HUES64 (cell line): Measurements from ENCODE around the gene CMIP.

Experiments
- H3K27ac ChIP-seq: 2 replicates; pipeline ENCODE4 v1.7.0; 2013; ENCODE audit warnings: low read depth, low read length, inconsistent platforms
- H3K27me3 ChIP-seq: 2 replicates; pipeline ENCODE4 v1.6.1; 2013; ENCODE audit warnings: mild to moderate bottlenecking, low read length; ENCODE audit not compliant: insufficient read depth
- H3K36me3 ChIP-seq: 2 replicates; pipeline ENCODE4 v1.6.1; 2013; ENCODE audit warnings: mild to moderate bottlenecking, low read length; ENCODE audit not compliant: insufficient read depth
- H3K4me1 ChIP-seq: 2 replicates; pipeline ENCODE4 v1.6.1; 2013; ENCODE audit warnings: mild to moderate bottlenecking, low read length, moderate library complexity; ENCODE audit not compliant: insufficient read depth
- H3K4me3 ChIP-seq: 2 replicates; pipeline ENCODE4 v1.5.1; 2013; ENCODE audit warnings: mild to moderate bottlenecking, low read length, moderate library complexity
- H3K9ac ChIP-seq: 2 replicates; pipeline ENCODE4 v1.6.1; 2013; ENCODE audit warnings: mild to moderate bottlenecking, low read depth, low read length
- H3K9me3 ChIP-seq: 2 replicates; pipeline ENCODE4 v1.6.1; 2013; ENCODE audit warnings: low read depth, low read length; ENCODE audit not compliant: insufficient read depth
- WGBS: fragments of 150-250, 120-280 bp; methylation state at CpG from one replicate; pipeline ENCODE4 v1.1.7; 2013; ENCODE audit warnings: missing lambda C conversion rate; 5-methylcytosine and 5-hydroxymethylcytosine counted together

CMIP gene

DNA sequence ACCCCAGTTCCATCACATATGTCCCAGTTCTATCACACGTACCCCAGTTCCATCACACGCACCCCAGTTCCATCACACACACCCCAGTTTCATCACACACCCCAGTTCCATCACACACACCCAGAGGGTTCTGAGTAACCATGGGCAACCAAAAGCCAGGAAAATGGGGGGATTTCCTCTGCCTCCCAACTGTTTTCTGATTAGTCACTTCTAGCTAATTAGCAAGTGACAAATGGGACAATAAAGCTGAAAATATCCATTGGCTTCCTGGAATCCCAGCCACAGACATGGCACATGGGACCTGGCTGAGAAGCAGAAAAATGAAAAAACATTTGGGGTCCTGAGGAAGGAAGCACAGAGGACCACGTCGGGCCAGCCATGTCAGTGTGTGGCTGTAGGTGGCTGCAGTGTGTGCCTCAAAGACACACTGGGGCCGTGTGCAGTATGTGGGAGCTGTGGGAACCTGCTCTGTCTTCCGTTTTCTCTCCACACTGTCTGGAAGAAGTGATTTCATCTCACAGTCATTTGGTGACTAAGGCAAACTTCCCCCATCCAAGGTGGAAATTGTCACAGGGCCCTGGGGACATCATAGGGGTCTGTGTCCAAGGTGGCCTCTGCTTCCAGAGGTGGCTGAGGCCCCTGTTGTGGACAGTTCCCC lies 106.7 kb downstream of the CMIP start:
- WGBS, result 84% methylated on average over 6 of the region's 6 CpGs
- no peaks in the 10 kb centered on the region for H3K9me3 ChIP-seq
- H3K4me1 ChIP-seq, result peaks cover 4% of the 10 kb centered on the region; the same call in 1 of the 2 replicates
- H3K4me3 ChIP-seq, result no peak overlapping the region
- no peaks in the 10 kb centered on the region for H3K27me3 ChIP-seq
- H3K36me3 ChIP-seq, result no peaks in the 10 kb centered on the region
- H3K27ac ChIP-seq, result no peak overlapping the region
- H3K9ac ChIP-seq, result no peak overlapping the region

DNA sequence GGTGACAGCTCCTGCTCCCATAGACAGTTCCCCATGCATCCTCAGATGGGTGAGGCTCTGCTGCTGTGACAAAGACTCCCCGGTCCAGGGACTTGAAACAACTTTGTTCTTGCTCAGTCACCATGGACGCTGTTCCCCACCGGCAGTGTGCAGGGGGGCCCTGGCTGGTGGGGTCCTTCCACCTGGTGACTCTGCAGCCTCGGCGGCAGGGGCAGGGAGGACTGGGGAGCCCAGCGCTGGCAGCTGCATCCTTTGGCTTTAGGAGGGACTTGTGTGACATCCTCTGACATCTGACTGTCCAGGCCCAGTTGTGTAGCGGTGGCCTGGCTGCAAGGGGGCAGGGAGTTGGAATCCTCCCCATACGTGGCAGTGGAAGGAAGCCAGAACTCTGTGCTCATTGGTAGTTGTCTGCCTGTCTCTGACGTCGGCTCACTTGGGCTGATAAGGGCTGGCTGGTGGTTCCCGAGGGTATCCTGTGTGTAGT lies 107.3 kb downstream of the CMIP start:
- Histone ChIP-seq H3K9me3 (no peaks in the 10 kb centered on the region), H3K27me3 (no peaks in the 10 kb centered on the region), H3K4me3 (no peak overlapping the region), H3K27ac (no peak overlapping the region), H3K9ac (no peak overlapping the region), H3K4me1 (peaks cover 4% of the 10 kb centered on the region; the same call in 1 of the 2 replicates), H3K36me3 (no peaks in the 10 kb centered on the region)
- 92% methylated on average over 11 of the region's 11 CpGs for WGBS

DNA sequence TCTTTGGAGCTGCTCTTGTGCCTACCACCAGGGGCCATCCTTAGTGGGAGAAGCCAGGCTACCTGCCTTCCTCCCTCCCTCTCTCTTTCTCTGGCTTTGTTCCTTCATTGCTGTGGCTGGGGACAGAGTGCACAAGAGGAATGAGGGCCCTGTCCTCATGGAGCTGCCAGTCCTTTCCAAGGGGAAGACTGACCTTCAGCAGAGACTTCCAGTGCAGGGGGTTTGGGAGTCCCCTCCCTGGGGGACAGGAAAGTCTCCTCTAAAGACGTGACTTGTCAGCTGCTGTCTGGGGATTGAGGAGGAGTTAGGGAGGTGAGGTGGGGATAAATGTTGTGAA lies 108.1 kb downstream of the CMIP start:
- 81% methylated on average over 1 of the region's 1 CpG for WGBS

DNA sequence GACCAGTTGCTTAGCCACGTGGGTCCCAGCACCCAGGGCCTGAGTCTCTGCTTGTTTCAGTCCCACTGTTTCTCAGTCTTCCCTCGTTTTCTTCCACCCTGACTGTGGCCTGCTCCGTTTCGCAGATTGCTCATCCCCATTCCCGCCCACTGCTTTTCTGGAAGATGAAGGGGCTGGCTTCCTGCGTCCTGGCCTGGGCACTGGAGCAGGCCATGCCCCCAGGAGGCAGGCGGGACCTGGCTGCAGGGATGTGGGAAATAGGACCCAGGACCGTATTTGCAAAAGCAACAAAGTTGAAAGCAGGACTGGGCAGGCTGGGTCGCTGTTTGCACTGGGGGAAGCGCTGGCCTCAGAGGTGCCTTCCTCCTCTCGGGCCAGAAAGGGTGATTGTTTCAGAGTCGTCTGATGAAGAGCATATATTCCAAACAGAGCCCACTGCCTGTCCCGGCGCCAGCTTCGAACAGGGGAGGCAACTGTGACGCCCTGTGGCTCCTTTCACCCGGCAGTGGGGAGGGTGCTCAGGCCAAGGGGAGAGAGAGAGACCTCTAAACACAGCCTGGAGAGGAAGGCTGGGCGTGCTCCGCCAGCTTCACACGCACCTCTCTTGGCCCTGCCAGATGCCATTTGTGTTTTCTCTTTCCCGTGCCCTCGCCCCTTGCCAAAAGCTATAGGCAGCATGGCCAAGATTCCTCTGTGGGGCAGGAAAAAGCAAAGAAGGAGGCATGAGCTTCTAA lies 108.6 kb downstream of the CMIP start:
- 81% methylated on average over 22 of the region's 22 CpGs for WGBS
- Histone ChIP-seq H3K27me3 (no peaks in the 10 kb centered on the region), H3K4me3 (no peak overlapping the region), H3K9me3 (no peaks in the 10 kb centered on the region), H3K27ac (no peak overlapping the region), H3K36me3 (no peaks in the 10 kb centered on the region), H3K9ac (no peak overlapping the region), H3K4me1 (peaks cover 4% of the 10 kb centered on the region; the same call in 1 of the 2 replicates)

More for the DNA sequence above, 108.1 kb downstream of the CMIP start:
- Histone ChIP-seq H3K9ac (no peak overlapping the region), H3K27ac (no peak overlapping the region), H3K36me3 (no peaks in the 10 kb centered on the region), H3K27me3 (no peaks in the 10 kb centered on the region), H3K9me3 (no peaks in the 10 kb centered on the region), H3K4me3 (no peak overlapping the region), H3K4me1 (peaks cover 4% of the 10 kb centered on the region; the same call in 1 of the 2 replicates)

DNA sequence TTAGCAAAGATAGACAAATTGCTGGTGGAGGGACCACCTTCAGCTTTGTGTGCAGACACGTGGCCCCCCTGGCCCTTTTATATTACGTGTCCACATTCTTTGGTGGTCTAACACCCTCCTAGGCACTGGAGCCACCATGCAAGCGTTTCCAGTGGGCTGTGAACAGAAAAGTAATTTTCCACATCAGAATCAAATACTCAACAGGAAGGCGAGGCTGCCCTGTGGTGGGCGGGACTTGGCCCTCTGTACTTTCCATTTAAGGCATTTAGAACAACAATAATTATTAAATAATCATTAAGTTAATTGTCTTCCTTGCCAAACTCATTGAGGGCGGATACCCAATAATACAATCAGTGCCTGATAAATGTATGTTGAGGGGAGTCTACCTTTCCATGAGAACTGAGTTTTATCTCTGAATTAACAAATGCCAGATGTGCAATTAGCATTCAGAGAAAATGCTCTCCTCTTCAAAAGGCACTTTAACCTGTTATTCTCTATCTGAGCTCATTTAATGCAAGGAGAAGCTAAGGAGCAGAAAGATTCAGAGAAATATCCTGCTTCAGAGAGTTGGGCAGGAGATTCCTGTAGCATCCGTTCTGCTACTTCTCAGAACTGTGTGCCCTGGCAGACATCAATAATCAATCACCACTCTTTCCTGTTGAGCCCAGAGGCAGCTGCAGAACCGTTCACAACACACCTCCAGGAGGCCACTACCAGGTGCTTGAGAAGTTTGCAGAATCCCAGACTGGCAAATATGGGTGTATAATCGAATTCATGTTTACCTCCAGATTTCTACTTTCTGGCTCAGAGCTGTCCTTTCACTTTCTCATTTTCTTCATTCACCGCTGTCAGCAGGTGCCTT lies 109.4 kb downstream of the CMIP start:
- Histone ChIP-seq H3K9me3 (no peaks in the 10 kb centered on the region), H3K36me3 (no peaks in the 10 kb centered on the region), H3K27ac (no peak overlapping the region), H3K4me1 (peaks cover 4% of the 10 kb centered on the region; the same call in 1 of the 2 replicates), H3K27me3 (no peaks in the 10 kb centered on the region), H3K9ac (no peak overlapping the region), H3K4me3 (no peak overlapping the region)
- 86% methylated on average over 9 of the region's 10 CpGs for WGBS

DNA sequence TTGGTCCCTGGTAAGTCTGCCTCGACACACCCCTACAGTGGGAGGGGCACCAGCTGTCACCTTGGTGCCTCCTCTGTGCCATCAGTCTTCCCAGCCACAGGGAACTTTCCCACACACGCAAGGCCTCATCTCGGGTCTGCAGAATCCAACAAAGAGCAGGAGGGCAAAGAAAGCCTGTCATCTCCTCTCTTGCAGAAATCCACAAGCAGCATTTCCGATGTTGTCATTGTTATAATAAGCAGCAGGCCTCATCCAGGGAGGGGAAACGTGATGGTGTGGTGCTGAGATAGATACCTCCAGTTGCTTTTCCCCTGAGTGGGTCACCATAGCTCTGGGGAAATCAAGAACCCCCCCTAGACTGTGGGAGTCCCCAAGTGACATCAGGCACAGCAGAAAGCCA lies 110.4 kb downstream of the CMIP start:
- Histone ChIP-seq H3K27ac (no peak overlapping the region), H3K9ac (no peak overlapping the region), H3K36me3 (no peaks in the 10 kb centered on the region), H3K4me3 (no peak overlapping the region), H3K9me3 (no peaks in the 10 kb centered on the region), H3K4me1 (peaks cover 4% of the 10 kb centered on the region; the same call in 1 of the 2 replicates), H3K27me3 (no peaks in the 10 kb centered on the region)
- 86% methylated on average over 5 of the region's 5 CpGs for WGBS

DNA sequence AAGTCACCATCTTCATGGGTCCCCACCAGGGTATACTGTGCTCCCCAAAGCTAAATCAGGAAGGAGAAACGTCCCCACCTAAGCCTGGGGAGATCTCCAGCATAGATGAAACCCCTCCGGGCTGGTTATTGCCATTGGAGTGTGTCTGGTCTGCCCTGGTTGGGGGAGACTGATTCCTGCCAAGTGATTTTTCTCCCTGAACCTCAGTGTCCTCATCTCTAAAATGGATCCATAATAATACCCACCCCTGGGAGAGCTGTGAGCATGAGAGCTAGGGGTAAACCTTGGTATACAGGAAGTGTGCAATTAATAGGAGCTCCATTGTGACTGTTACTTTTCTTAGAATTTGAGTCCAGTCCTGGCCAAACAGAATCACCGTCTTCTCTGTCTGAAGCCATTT lies 111.1 kb downstream of the CMIP start:
- no peaks in the 10 kb centered on the region for H3K36me3 ChIP-seq
- H3K4me3 ChIP-seq, result no peak overlapping the region
- WGBS, result 99% methylated on average over 3 of the region's 3 CpGs
- H3K9me3 ChIP-seq, result no peaks in the 10 kb centered on the region
- H3K27me3 ChIP-seq, result no peaks in the 10 kb centered on the region
- peaks cover 4% of the 10 kb centered on the region; the same call in 1 of the 2 replicates for H3K4me1 ChIP-seq
- no peak overlapping the region for H3K27ac ChIP-seq
- H3K9ac ChIP-seq, result no peak overlapping the region

DNA sequence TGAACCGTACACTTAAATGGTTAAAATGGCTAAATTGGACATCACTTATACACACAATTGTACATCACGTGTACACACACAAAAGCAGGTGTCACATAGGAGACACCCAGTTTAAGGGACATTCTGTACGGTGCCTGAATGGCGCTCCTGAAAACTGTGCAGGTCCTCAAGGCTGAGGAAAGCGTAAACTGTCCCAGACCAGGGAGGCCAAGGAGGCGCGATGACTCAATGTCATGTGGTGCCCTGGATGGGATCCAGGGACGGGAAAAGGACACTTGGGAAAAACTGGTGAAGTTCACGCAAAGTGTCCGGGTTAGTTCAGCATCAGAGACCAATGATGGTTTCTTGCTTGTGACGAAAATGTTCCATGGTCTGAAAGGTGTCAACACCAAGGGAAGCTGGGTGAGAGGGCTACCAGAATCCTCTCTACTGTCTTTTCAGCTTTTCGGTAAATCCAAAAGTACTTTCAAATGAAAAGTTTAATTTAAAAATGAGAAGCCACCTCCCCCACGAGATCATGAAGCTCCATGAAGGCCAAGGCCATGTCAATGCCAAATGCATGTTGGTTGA lies 112.2 kb downstream of the CMIP start:
- Histone ChIP-seq H3K9me3 (no peaks in the 10 kb centered on the region), H3K36me3 (no peaks in the 10 kb centered on the region), H3K4me1 (peaks cover 4% of the 10 kb centered on the region; the same call in 1 of the 2 replicates), H3K27me3 (no peaks in the 10 kb centered on the region), H3K9ac (no peak overlapping the region), H3K27ac (no peak overlapping the region), H3K4me3 (no peak overlapping the region)
- WGBS, result 94% methylated on average over 13 of the region's 13 CpGs

DNA sequence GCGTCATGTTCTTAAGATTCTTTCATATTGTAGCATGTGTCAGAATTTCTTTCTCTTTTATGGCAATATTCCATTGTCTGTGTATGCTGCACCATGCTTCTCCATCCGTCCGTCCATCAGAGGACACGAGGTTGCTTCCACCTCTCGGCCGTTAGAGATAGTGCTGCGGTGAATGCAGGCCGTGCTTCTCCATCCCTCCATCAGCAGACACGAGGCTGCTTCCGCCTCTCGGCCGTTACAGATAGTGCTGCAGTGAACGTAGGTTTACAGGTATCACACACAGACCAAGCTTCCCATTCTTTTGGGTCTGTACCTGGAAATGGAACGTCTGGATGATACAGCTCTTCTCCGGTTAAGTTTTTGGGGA lies 113.5 kb downstream of the CMIP start:
- Histone ChIP-seq H3K9me3 (no peaks in the 10 kb centered on the region), H3K9ac (no peak overlapping the region), H3K27me3 (no peaks in the 10 kb centered on the region), H3K36me3 (no peaks in the 10 kb centered on the region), H3K4me1 (0 out of 2 replicates have a peak, but pooled peaks cover under 1% of the 10 kb centered on the region), H3K27ac (no peak overlapping the region), H3K4me3 (no peak overlapping the region)
- 94% methylated on average over 15 of the region's 15 CpGs for WGBS

DNA sequence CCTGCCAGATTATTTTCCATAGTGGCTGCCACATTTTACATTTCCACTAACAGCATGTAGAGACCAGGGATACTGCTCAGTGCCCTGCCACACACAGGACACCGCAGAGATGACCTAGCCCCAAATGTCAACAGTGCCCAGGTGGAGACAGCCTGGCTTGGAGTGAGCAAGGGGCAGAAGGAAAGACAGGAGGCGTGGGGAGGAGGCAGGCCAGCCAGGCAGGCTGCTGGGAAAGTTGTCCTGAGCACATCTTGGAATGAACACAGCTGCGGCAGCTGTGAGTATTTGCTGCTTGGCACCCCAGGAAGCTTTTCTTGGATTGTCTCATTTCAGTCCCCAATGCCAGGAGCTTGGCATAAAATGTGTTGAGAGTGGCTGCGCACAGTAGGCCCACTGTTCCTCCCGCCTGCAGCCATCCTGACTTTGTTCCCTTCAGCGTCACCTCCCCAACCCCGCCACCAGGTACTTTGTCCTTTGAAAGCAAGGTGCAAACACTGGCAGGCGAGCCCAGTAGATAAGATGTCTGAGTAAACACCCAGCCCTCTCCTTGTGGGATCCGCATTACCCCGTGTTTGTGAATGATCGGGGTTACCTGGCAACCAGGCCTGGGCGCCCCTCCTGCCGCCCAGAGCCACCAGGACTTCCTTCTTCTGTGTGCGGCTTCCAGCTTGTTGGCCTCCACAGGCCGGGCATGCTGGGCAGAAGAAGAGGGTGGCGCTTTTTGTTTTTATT lies 114.0 kb downstream of the CMIP start:
- H3K9ac ChIP-seq, result no peak overlapping the region
- no peak overlapping the region for H3K4me3 ChIP-seq
- H3K36me3 ChIP-seq, result no peaks in the 10 kb centered on the region
- H3K27ac ChIP-seq, result no peak overlapping the region
- WGBS, result 89% methylated on average over 16 of the region's 16 CpGs
- no peaks in the 10 kb centered on the region for H3K4me1 ChIP-seq
- H3K9me3 ChIP-seq, result no peaks in the 10 kb centered on the region
- H3K27me3 ChIP-seq, result no peaks in the 10 kb centered on the region
